ENCODE measurements around the gene PRSS8.

PRSS8 gene

DNA sequence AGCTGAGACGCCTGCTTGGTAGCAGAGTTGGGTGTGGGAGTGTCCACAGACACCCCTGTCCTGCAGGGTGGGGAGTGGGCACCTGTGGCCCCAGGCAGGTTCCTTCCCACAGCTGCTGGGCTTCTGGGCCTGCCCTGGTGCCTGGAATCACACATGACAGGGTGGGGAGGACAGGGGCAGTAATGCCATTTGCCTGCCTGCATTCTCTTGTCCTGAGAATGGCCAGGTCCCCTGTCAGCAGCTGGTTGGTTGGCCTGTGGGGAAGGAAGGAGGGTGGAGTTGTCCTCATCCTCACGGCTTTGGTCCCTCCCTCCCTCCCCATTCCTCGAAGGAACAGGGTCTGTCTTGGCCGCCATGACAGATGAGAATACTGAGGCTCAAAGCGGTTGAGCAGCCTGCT is 52.0 kb downstream of the PRSS8 start:
- peaks cover 52% of the 10 kb centered on the region for H3K36me3 ChIP-seq (ENCODE audit: insufficient read depth, low read length)
- H3K9me3 ChIP-seq (ENCODE audit: low read length), result no peaks in the 10 kb centered on the region
- H3K27me3 ChIP-seq (ENCODE audit: insufficient read depth, low read length), result no peaks in the 10 kb centered on the region
- H3K4me1 ChIP-seq (ENCODE audit: insufficient read depth, low read length), result no peaks in the 10 kb centered on the region
- no peak overlapping the region for H3K4me3 ChIP-seq (ENCODE audit: low read length)
- no peak overlapping the region for H2AFZ ChIP-seq (ENCODE audit: low read depth, low read length)

DNA sequence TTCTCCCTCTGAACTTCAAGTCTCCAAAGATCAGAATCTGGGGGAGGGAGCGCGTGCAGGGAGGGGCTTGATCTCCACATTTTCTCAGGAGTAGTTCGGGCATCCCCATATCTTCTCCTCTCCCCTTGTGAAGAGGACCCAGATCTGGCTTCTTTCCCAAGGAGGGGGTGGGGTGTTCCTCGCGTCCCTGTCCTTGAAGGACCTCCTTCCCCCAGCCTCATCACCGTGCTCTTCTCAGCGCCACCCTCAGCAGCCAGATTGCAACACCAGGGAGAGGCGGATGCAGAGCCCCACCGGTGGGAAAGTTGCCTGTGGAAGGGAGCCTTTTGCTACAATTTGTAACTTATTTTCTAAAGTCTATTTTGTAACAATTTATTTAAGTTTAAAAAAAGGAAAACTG is 52.4 kb downstream of the PRSS8 start:
- Histone ChIP-seq H3K9me3 (ENCODE audit: low read length) (no peaks in the 10 kb centered on the region), H2AFZ (ENCODE audit: low read depth, low read length) (no peak overlapping the region), H3K27me3 (ENCODE audit: insufficient read depth, low read length) (no peaks in the 10 kb centered on the region), H3K4me1 (ENCODE audit: insufficient read depth, low read length) (no peaks in the 10 kb centered on the region), H3K36me3 (ENCODE audit: insufficient read depth, low read length) (peaks cover 57% of the 10 kb centered on the region), H3K4me3 (ENCODE audit: low read length) (no peak overlapping the region)

GRCh38 chr16:31082368-31083045 is 53.0 kb downstream of the PRSS8 start:
- Histone ChIP-seq H3K4me3 (ENCODE audit: low read length) (no peak overlapping the region), H3K27me3 (ENCODE audit: insufficient read depth, low read length) (no peaks in the 10 kb centered on the region)

More at GRCh38 chr16:31082368-31083045, 53.0 kb downstream of the PRSS8 start:
- Histone ChIP-seq H3K4me1 (ENCODE audit: insufficient read depth, low read length) (no peaks in the 10 kb centered on the region), H2AFZ (ENCODE audit: low read depth, low read length) (no peak overlapping the region), H3K9me3 (ENCODE audit: low read length) (no peaks in the 10 kb centered on the region), H3K36me3 (ENCODE audit: insufficient read depth, low read length) (peaks cover 61% of the 10 kb centered on the region)
